Central memory CD4-positive, alpha-beta T cell (primary cell): ENCODE results near the gene JADE2.
"Not testable (repeated sequence)": the region's sequence is repeated elsewhere in the genome, so short reads cannot be mapped to it uniquely, and the experiment has no call there.

ENCODE experiments used
- DNase-seq: peaks from one replicate; pipeline ENCODE4 v3.0.0; 2022

JADE2 gene

DNA sequence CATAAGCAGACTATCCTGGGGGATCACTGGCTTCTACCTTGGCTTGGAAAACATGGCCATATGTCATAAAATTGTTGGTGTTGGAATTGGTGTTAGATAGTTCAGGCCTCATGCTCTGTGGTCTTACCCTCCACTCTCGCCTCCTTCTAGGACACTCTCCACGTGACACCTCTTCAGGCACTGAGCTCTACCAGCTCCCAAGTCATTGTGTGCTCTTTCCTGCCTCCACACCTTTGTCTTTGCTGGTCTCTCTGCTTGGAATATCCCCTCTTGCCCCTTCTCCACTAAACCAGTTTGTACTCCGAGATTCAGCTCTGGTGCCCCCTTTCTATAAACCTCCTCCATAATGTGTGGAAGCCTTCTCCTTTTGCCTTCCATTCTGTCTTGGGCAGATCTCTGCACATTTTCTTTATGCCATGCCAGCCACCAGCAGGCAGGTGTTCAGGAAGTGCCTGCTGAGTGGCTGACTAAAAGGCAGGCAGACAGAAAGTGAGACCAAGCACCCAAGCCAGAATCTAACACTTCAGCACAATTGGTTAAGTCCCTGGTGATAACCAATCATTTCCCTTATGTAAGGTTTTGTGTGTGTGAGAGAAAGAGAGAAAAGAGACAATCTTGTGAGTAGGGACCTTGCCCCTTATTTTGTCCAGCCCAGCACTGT lies 69.5 kb downstream of the JADE2 start:
- no peak for DNase-seq

- no peak for DNase-seq
These were observed 70.0 kb downstream of the JADE2 start for GRCh38 chr5:134595458-134595838.

DNA sequence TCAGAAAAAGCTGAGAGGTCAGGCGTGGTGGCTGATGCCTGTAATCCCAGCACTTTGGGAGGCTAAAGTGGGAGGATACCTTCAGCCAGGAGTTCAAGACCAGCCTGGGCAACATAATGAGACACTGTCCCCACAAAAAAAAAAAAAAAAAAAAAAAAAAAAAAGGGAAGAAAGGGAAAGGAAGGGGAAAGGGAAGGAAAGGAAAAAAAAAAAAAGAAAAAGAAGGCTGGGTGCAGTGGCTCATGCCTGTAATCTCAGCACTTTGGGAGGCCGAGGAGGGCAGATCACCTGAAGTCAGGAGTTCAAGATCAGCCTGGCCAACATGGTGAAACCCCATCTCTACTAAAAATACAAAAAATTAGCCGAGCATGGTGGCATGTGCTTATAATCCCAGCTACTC lies 74.3 kb downstream of the JADE2 start:
- DNase-seq, result not testable (repeated sequence)

- no peak for DNase-seq
These were observed 75.1 kb downstream of the JADE2 start for GRCh38 chr5:134600600-134600999.

- DNase-seq, result no peak
These were observed 77.6 kb downstream of the JADE2 start for GRCh38 chr5:134603059-134603458.

- no peak for DNase-seq
These were observed 79.4 kb downstream of the JADE2 start for GRCh38 chr5:134604908-134605307.

DNA sequence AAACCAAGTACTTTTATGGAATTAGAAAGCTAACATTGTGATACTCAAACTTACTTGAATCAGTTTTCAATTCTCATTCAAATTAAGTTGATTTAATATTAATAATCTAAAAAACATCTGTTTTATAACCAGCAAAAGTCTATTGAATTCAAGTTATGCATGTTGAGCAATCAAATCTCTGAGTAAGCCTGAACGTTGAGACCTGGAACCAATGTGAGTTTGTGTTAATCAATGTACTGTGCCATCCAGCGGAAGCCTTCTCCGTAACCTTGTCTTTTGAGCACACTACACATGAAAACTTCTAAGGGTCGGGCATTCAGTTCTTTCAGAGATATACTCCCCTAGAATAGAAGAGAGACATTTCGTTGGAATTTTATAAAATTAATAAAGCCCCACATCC lies 81.3 kb downstream of the JADE2 start:
- no peak for DNase-seq

DNA sequence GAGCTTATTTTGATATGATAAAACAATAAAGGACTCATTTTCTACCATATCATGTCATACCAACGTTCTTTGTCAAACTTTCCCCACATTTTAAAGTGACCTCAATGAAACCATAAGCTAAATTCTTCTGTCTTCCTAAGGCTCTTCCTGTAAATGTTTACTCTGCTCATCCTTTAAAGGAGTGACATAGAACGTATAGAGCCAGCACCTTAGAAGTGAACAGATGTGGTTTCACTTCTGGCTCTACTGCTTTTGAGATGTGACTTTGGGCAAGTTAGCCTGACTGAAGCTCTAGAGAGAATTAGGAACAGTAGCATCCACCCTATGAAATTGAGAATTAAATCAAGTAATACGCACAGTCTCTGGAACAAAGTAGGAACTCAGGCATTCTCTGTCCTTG lies 83.1 kb downstream of the JADE2 start:
- no peak for DNase-seq

GRCh38 chr5:134609232-134609851 lies 83.9 kb downstream of the JADE2 start:
- no peak for DNase-seq

GRCh38 chr5:134610725-134611124 lies 85.3 kb downstream of the JADE2 start:
- no peak for DNase-seq

DNA sequence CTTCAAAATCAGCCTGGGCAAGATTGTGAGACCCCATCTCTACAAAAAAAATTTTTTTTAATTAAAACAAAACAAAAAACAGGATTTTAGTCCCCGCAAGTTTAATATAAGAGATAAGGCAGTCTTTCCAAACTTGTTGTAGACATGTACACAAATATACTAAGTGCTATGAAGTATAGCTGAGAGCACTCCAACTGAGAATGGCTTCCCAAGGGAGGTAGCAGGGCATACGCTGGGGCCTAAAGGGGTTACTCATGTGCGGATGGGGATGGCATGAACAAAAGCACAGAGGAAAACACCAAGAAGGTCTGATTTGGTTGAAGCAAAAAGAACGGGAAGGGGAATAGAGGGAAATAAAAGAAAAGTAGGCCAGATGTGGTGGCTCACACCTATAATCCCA lies 86.0 kb downstream of the JADE2 start:
- no peak for DNase-seq

GRCh38 chr5:134614450-134615085 lies 89.1 kb downstream of the JADE2 start:
- no peak for DNase-seq

- no peak for DNase-seq
These were observed 95.2 kb downstream of the JADE2 start for GRCh38 chr5:134620634-134621033.

- DNase-seq, result no peak
These were observed 100.1 kb downstream of the JADE2 start for GRCh38 chr5:134625559-134625958.

DNA sequence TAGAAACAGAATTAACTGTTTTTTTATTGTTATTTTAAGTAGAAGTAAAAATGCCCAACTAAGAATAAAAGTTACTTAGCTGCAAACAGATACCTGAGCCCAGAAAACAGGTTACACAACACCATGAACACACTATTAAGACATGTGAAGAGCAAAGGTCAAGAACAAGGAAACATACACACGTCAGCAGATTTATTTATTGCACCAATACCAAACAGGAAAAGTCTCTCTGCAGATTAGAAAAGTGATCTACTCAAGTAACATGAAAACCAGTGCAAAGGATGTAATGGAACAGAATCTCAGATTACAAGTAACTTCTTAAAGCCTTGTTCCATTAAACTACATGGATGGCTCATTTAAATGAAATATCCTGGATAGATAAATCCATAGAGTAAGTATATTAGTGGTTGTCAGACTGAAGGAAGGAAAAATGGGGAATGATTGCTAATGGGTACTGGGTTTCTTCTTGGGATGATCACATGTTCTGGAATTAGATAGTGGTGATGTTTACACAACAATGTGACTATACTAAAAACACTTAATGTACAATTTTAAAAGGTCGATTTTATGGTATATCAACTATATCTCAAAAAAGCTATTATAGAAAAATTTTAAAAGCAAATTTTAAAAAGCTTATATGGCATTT lies 101.0 kb downstream of the JADE2 start:
- no peak for DNase-seq
